Ishikawa (cell line): ENCODE data around the gene SLCO2B1.

Experiments
- CEBPB ChIP-seq: IDR thresholded peaks from 2 replicates; pipeline ENCODE4 v1.6.1; 2012
- CREB1 ChIP-seq: IDR thresholded peaks from 2 replicates; pipeline ENCODE4 v1.6.1; 2012; ENCODE audit warnings: low read depth
- EP300 ChIP-seq: IDR thresholded peaks from 2 replicates; pipeline ENCODE4 v1.6.1; 2012; ENCODE audit warnings: borderline replicate concordance
- FOXM1 ChIP-seq: IDR thresholded peaks from 2 replicates; pipeline ENCODE4 v1.6.1; 2012; ENCODE audit warnings: low read depth, borderline replicate concordance
- MAX ChIP-seq: IDR thresholded peaks from 2 replicates; pipeline ENCODE4 v1.6.1; 2012
- NFIC ChIP-seq: IDR thresholded peaks from 2 replicates; pipeline ENCODE4 v1.6.1; 2012
- RAD21 ChIP-seq: IDR thresholded peaks from 2 replicates; pipeline ENCODE4 v1.6.1; 2012; ENCODE audit warnings: low read depth
- TAF1 ChIP-seq: IDR thresholded peaks from 2 replicates; pipeline ENCODE4 v1.6.1; 2012; ENCODE audit warnings: low read depth, mild to moderate bottlenecking
- USF1 ChIP-seq: IDR thresholded peaks from 2 replicates; pipeline ENCODE4 v1.6.1; 2012
- ZBTB7A ChIP-seq: IDR thresholded peaks from 2 replicates; pipeline ENCODE4 v1.6.1; 2012; ENCODE audit warnings: low read depth

DNA sequence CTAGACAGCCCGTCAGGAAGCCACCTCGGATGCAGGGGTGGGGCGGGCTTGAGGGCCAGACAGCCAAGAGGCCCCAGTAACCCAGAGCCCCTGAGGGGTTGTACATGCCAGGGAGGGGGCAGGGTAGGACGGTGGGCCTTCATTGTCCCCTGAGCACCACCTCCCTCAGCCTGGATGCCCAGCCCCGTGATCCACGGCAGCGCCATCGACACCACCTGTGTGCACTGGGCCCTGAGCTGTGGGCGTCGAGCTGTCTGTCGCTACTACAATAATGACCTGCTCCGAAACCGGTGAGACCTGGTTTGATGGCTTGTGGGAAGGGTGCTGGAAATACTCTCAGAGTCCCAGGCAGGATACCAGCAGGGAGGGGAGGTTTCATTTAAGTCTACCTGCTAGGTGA is 52.2 kb downstream of the SLCO2B1 start:
- TF ChIP-seq USF1 (no peak), EP300 (no peak), FOXM1 (no peak), CEBPB (no peak), MAX (no peak), RAD21 (no peak), TAF1 (no peak), NFIC (no peak), ZBTB7A (no peak), CREB1 (no peak)
